ENCODE results near the gene ESRP2.

DNA sequence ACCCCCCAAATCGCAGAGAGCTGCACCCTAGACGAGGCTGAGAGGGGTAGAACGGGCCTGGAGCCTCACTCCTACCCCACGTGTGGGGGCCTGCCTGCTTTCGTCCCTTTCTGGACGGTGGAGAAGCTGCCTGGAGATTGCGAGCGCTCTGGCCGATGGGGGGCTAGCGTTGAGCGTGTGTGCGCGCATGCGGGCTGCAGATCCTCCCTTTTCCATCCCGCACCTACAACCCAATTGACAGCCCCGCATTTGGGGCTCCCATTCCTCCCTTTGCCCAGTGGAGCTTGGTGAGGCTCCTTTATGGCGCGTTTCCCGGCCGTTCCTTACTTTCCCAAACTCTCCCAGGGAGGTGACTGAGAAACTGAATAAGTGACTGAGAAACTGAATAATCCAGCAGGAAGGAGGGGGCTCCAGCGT, 907 bp upstream of the ESRP2 start:
- TF ChIP-seq, protein P1, sequence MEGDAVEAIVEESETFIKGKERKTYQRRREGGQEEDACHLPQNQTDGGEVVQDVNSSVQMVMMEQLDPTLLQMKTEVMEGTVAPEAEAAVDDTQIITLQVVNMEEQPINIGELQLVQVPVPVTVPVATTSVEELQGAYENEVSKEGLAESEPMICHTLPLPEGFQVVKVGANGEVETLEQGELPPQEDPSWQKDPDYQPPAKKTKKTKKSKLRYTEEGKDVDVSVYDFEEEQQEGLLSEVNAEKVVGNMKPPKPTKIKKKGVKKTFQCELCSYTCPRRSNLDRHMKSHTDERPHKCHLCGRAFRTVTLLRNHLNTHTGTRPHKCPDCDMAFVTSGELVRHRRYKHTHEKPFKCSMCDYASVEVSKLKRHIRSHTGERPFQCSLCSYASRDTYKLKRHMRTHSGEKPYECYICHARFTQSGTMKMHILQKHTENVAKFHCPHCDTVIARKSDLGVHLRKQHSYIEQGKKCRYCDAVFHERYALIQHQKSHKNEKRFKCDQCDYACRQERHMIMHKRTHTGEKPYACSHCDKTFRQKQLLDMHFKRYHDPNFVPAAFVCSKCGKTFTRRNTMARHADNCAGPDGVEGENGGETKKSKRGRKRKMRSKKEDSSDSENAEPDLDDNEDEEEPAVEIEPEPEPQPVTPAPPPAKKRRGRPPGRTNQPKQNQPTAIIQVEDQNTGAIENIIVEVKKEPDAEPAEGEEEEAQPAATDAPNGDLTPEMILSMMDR (IDR thresholded peaks at IDR 0.05; ENCODE audit: extremely low read depth in 1 of 2, insufficient read depth in 1 of 2, low read depth in 1 of 2, low read length in 2 of 2), result no peak
- TF ChIP-seq, protein P2, sequence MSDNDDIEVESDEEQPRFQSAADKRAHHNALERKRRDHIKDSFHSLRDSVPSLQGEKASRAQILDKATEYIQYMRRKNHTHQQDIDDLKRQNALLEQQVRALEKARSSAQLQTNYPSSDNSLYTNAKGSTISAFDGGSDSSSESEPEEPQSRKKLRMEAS (IDR thresholded peaks at IDR 0.05; ENCODE audit: insufficient read depth, insufficient read length), result no peak
- TF ChIP-seq POLR2AphosphoS5 (IDR thresholded peaks at IDR 0.05; ENCODE audit: insufficient read depth, low read depth, low read length), result no peak
- TF ChIP-seq EZH2 (IDR thresholded peaks at IDR 0.05; ENCODE audit: borderline replicate concordance, low read depth, low read length, severe bottlenecking), result no peak
- TF ChIP-seq POLR2A (IDR thresholded peaks at IDR 0.05; ENCODE audit: low read depth, low read length), result no peak
- TF ChIP-seq FOS (IDR thresholded peaks at IDR 0.05; ENCODE audit: borderline replicate concordance, insufficient read depth, low read length), result no peak
